GM19193 (cell line): Measurements from ENCODE around the gene LAMC3.

Source experiments
- POLR2A ChIP-seq: IDR thresholded peaks from 4 replicates; pipeline ENCODE4 v1.6.1; 2011; ENCODE audit not compliant: insufficient read depth, insufficient read length; ENCODE audit errors: extremely low read depth

Gene LAMC3

GRCh38 chr9:130994135-130995085 lies 14.6 kb upstream of the LAMC3 start:
- TF ChIP-seq POLR2A = no peak

GRCh38 chr9:130995086-130996011 lies 13.6 kb upstream of the LAMC3 start:
- no peak for TF ChIP-seq POLR2A

- no peak for TF ChIP-seq POLR2A
Measured at GRCh38 chr9:130996205-130996604, 12.8 kb upstream of the LAMC3 start.

GRCh38 chr9:130996676-130997394 lies 12.1 kb upstream of the LAMC3 start:
- no peak for TF ChIP-seq POLR2A

- TF ChIP-seq POLR2A = no peak
Measured at GRCh38 chr9:130997395-130997684, 11.6 kb upstream of the LAMC3 start.

GRCh38 chr9:130997925-130998596 lies 10.9 kb upstream of the LAMC3 start:
- TF ChIP-seq POLR2A = no peak

- no peak for TF ChIP-seq POLR2A
Measured at GRCh38 chr9:130998597-130999244, 10.3 kb upstream of the LAMC3 start.

GRCh38 chr9:130999245-130999623 lies 9.7 kb upstream of the LAMC3 start:
- TF ChIP-seq POLR2A = no peak

- TF ChIP-seq POLR2A = no peak
Measured at GRCh38 chr9:131001021-131001420, 8.0 kb upstream of the LAMC3 start.

- TF ChIP-seq POLR2A = no peak
Measured at GRCh38 chr9:131001990-131002389, 7.0 kb upstream of the LAMC3 start.

- TF ChIP-seq POLR2A = no peak
Measured at GRCh38 chr9:131006601-131007000, 2.4 kb upstream of the LAMC3 start.

- no peak for TF ChIP-seq POLR2A
Measured at GRCh38 chr9:131008086-131008485, 888 bp upstream of the LAMC3 start.

GRCh38 chr9:131008563-131008908 lies 438 bp upstream of the LAMC3 start:
- no peak for TF ChIP-seq POLR2A
